ENCODE results near the gene TAC4. TPM values are rescaled to one million over a fixed set of nuclear protein-coding genes. Genes with fewer than 3 reads are reported as not detected.

The TAC4 gene
- total and polyA plus RNA-seq, 9 of the 15 experiments (the other 6 are each of a cell fraction or from before 2014, with no cell fraction given), result 0.17 TPM; not detected in 8

DNA sequence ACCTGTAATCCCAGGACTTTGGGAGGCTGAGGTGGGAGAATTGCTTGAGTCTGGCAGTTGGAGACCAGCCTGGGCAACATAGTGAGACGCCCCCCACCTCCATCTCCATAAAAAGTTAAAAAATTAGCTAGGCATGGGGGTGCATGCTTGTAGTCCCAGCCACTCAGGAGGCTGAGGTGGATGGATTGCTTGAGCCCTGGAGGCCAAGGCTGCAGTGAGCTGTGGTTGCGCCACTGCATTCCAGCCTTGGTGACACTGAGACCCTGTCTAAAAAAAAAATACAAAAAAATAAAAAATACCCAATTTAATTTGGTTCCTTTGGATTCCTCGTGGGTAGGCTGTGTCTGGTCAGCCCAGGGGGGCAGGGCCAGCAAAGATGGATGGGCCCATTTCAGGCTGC, 26.1 kb upstream of the TAC4 start (continued):
- TF ChIP-seq, protein P1, sequence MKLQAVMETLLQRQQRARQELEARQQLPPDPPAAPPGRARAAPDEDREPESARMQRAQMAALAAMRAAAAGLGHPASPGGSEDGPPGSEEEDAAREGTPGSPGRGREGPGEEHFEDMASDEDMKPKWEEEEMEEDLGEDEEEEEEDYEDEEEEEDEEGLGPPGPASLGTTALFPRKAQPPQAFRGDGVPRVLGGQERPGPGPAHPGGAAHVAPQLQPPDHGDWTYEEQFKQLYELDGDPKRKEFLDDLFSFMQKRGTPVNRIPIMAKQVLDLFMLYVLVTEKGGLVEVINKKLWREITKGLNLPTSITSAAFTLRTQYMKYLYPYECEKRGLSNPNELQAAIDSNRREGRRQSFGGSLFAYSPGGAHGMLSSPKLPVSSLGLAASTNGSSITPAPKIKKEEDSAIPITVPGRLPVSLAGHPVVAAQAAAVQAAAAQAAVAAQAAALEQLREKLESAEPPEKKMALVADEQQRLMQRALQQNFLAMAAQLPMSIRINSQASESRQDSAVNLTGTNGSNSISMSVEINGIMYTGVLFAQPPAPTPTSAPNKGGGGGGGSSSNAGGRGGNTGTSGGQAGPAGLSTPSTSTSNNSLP (IDR thresholded peaks at IDR 0.05; ENCODE audit: borderline replicate concordance, low read depth, low read length), result no peak
- no peak for TF ChIP-seq HNRNPL (IDR thresholded peaks at IDR 0.05; ENCODE audit: low read depth, low read length)
- no peak for TF ChIP-seq CBX5 (IDR thresholded peaks at IDR 0.05; ENCODE audit: borderline replicate concordance, low read depth)
- no peak for TF ChIP-seq LARP7 (IDR thresholded peaks at IDR 0.05)
- TF ChIP-seq ASH1L (IDR thresholded peaks at IDR 0.05; ENCODE audit: borderline replicate concordance, low read depth, partially characterized antibody), result no peak

DNA sequence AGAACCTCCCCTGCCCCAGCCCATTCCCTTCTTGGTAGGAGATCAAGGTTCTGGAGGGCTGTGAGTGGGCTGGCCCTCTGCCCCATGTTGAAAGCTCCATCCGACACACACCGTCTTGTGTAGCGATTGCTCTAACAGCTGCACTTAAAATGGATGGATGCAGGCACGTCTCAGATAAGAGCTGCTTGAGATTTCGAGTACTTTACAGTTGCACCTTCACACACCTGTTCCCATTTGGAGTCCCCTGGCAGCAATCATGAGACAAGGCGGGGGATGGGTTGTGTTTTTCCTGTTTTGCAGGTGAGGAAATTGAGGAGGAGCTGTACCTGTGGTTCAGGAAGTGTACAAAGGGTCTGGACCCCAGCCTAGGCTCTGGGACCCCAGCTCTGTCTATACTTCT, 25.6 kb upstream of the TAC4 start:
- Histone ChIP-seq H3K4me2 (ENCODE audit: insufficient read depth, low read length) (no peak overlapping the region), H2AFZ (ENCODE audit: low read depth, low read length) (no peak overlapping the region), H3K79me2 (ENCODE audit: control insufficient read depth, insufficient read depth, low read length) (no peaks in the 10 kb centered on the region), H3K9me1 (ENCODE audit: control insufficient read depth, insufficient read depth, low read length) (no peaks in the 10 kb centered on the region), H3K4me3 (no peak overlapping the region), H3K36me3 (ENCODE audit: control insufficient read depth, insufficient read depth, low read length) (no peaks in the 10 kb centered on the region), H4K20me1 (replicated peaks; ENCODE audit: control insufficient read depth, insufficient read depth, low read length) (peaks cover 4% of the 10 kb centered on the region; the same call in 1 of the 2 replicates), H3K9me3 (replicated peaks; ENCODE audit: control insufficient read depth, insufficient read depth, low read depth, low read length) (no peaks in the 10 kb centered on the region), H3K4me1 (replicated peaks in 1 of 2; ENCODE audit: control insufficient read depth in 2 of 2, insufficient read depth in 2 of 2, low read length in 2 of 2) (peaks cover 0 to 4% of the 10 kb centered on the region in 2 experiments; a peak in 3 of 5 replicates), H3K27me3 (ENCODE audit: control insufficient read depth in 2 of 2, insufficient read depth in 2 of 2, low read length in 2 of 2) (peaks cover 5 to 46% of the 10 kb centered on the region in 2 experiments; a peak in 3 of 5 replicates), H3K9ac (ENCODE audit: insufficient read depth in 1 of 2, low read depth in 2 of 2, low read length in 2 of 2) (no peak overlapping the region), H3K27ac (ENCODE audit: extremely low read depth, low read depth, low read length) (no peak overlapping the region)
- WGBS (ENCODE audit: insufficient coverage, low coverage, missing lambda C conversion rate), result 4% methylated on average over 6 of the region's 6 CpGs
- TF ChIP-seq CBFA2T3 (IDR thresholded peaks at IDR 0.05) (0 out of 2 replicates have a peak, but pooled peaks have one; percentile 3), RBM17 (IDR thresholded peaks at IDR 0.05; ENCODE audit: borderline replicate concordance, low read depth, low read length) (no peak)
- ATAC-seq (no peak), DNase-seq (ENCODE audit: extremely low read depth in 1 of 4, low spot score in 3 of 4) (no peak), FAIRE-seq (no peak)
- intact Hi-C loops (cut with micrococcal nuclease) (no loop called here), in situ Hi-C loops (cut with MboI) (no loop called here)
- no TSS peak for BruUV-seq (replicated peaks)
- ChIA-PET POLR2A (no interaction called here), CTCF (ENCODE audit: low intra/inter-chr PET ratio) (no interaction called here)

Measured in K562 (cell line).